Measurements from ENCODE around the gene DCTPP1.

- TF ChIP-seq CTCF (IDR thresholded peaks at IDR 0.05) (no peak), POLR2A (IDR thresholded peaks at IDR 0.05) (no peak)
These were observed 27.9 kb downstream of the DCTPP1 start for GRCh38 chr16:30401768-30402425.
